ENCODE data around the gene DIDO1. TPM values are rescaled to one million over a fixed set of nuclear protein-coding genes. Genes with fewer than 3 reads are reported as not detected.

The DIDO1 gene
- total and polyA plus RNA-seq, 2 of the 4 experiments (the other 2 are of a cell fraction), result 21.8 to 28.1 TPM

GRCh38 chr20:62884556-62884955 lies 41.7 kb downstream of the DIDO1 start:
- Histone ChIP-seq H2BK5ac (ENCODE audit: low read depth, low read length, poor library complexity, severe bottlenecking) (no peak overlapping the region), H3K18ac (ENCODE audit: low read depth, low read length) (no peak overlapping the region), H3K56ac (ENCODE audit: extremely low read depth, insufficient read depth, low read length) (no peak overlapping the region), H3K14ac (replicated peaks; ENCODE audit: low read depth, low read length) (no peak overlapping the region), H3K4me1 (ENCODE audit: control insufficient read depth, insufficient read depth, low read length) (peaks cover 11% of the 10 kb centered on the region), H3K9me3 (ENCODE audit: control insufficient read depth, insufficient read depth, low read length) (no peaks in the 10 kb centered on the region), H4K5ac (ENCODE audit: low read depth, low read length) (no peak overlapping the region), H3K9me1 (ENCODE audit: insufficient read depth, low read length) (peaks cover 11% of the 10 kb centered on the region), H3K4ac (ENCODE audit: low read depth, low read length) (no peak overlapping the region), H2BK15ac (ENCODE audit: low read depth, low read length) (no peak overlapping the region), H4K91ac (ENCODE audit: insufficient read depth, low read depth, low read length) (no peak overlapping the region), H3K27ac (ENCODE audit: insufficient read depth, low read length) (no peak overlapping the region), H3K9ac (ENCODE audit: low read depth, low read length) (no peak overlapping the region), H2BK20ac (ENCODE audit: low read depth, low read length) (no peak overlapping the region), H4K8ac (ENCODE audit: low read depth in 2 of 2, low read length in 2 of 2) (no peak overlapping the region), H3K4me2 (ENCODE audit: low read depth, low read length) (no peak overlapping the region), H2AK5ac (ENCODE audit: low read depth, low read length) (no peak overlapping the region), H3K23ac (ENCODE audit: low read depth, low read length) (no peak overlapping the region), H3K79me1 (ENCODE audit: low read depth in 1 of 2, low read length in 2 of 2) (peaks cover 0 to 16% of the 10 kb centered on the region in 2 experiments; a peak in 2 of 4 replicates), H2BK120ac (ENCODE audit: low read depth, low read length) (no peak overlapping the region), H3K4me3 (ENCODE audit: insufficient read depth, low read depth, low read length) (no peak overlapping the region), H3K36me3 (ENCODE audit: control insufficient read depth, insufficient read depth, low read length) (peaks cover 38% of the 10 kb centered on the region), H2AFZ (replicated peaks; ENCODE audit: low read length, poor library complexity) (no peak overlapping the region), H3K27me3 (ENCODE audit: control insufficient read depth, insufficient read depth, low read length) (no peaks in the 10 kb centered on the region), H4K20me1 (ENCODE audit: insufficient read depth, low read length) (peaks cover 20% of the 10 kb centered on the region), H2AK9ac (replicated peaks; ENCODE audit: low read depth, low read length, poor library complexity) (no peak overlapping the region)
- dilution Hi-C loops (cut with HindIII; ENCODE audit: low sequenced_read_pairs, unreplicated experiment), result no loop called here
- 67% methylated on average over 1 of the region's 8 CpGs; no CpG with 5 or more reads in 1 of the 2 experiments for WGBS, 2 experiments (ENCODE audit: extremely low coverage in 2 of 2, insufficient read length in 1 of 2)
- ATAC-seq (ENCODE audit: low read depth), result no peak
- CTCF ChIA-PET, result no interaction called here
- intact Hi-C loops (cut with micrococcal nuclease), result no loop called here
- no peak for TF ChIP-seq MXI1 (IDR thresholded peaks at IDR 0.05; ENCODE audit: borderline replicate concordance, low read depth, low read length)
- no peak for TF ChIP-seq POLR2A (IDR thresholded peaks at IDR 0.05; ENCODE audit: low read depth, low read length)
- TF ChIP-seq USF2 (IDR thresholded peaks at IDR 0.05; ENCODE audit: low read depth, low read length), result no peak
- TF ChIP-seq MAZ (IDR thresholded peaks at IDR 0.05; ENCODE audit: borderline replicate concordance, low read depth, low read length), result no peak
- no peak for TF ChIP-seq SMC3 (IDR thresholded peaks at IDR 0.05; ENCODE audit: low read depth, low read length)
- no peak for TF ChIP-seq CEBPB (IDR thresholded peaks at IDR 0.05; ENCODE audit: low read depth, low read length)
- TF ChIP-seq BHLHE40 (IDR thresholded peaks at IDR 0.05; ENCODE audit: low read depth, low read length), result no peak
- TF ChIP-seq ELK1 (IDR thresholded peaks at IDR 0.05; ENCODE audit: borderline replicate concordance, low read depth, low read length), result no peak
- no peak for TF ChIP-seq MAFK (IDR thresholded peaks at IDR 0.05; ENCODE audit: low read depth, low read length)
- TF ChIP-seq RFX5 (IDR thresholded peaks at IDR 0.05; ENCODE audit: low read depth, low read length), result no peak
- no peak for TF ChIP-seq RAD21 (IDR thresholded peaks at IDR 0.05; ENCODE audit: low read length)
- TF ChIP-seq CTCF (conservative IDR thresholded peaks at IDR 0.05; ENCODE audit: low read depth, low read length), result no peak
- TF ChIP-seq RCOR1 (IDR thresholded peaks at IDR 0.05; ENCODE audit: insufficient replicate concordance, low read length), result no peak
- TF ChIP-seq FOS (IDR thresholded peaks at IDR 0.05; ENCODE audit: low read depth, low read length), result no peak
- no peak for TF ChIP-seq NFE2L2 (IDR thresholded peaks at IDR 0.05; ENCODE audit: low read depth, low read length)
- TF ChIP-seq CHD1 (IDR thresholded peaks at IDR 0.05; ENCODE audit: low read depth, low read length), result no peak
- POLR2A ChIA-PET (ENCODE audit: unreplicated experiment), result interaction anchor here (0.6 kb wide), 1 partner anchor 52 kb away, joined by 3 read pairs; no protein-coding TSS in a partner anchor
- in situ Hi-C loops (cut with MboI; ENCODE audit: low sequenced_read_pairs), result no loop called here
- no TSS peak for BruUV-seq (replicated peaks)
- no peak for DNase-seq

Measured in IMR-90 (cell line).